ENCODE measurements around the gene DNAI4. TPM values are rescaled to one million over a fixed set of nuclear protein-coding genes. Genes with fewer than 3 reads are reported as not detected.

The DNAI4 gene
- total and polyA plus RNA-seq, 2 of the 8 experiments (the other 6 are each of a cell fraction or from before 2014, with no cell fraction given): 0.32 to 2.1 TPM

- no peak for TF ChIP-seq CBX8 (IDR thresholded peaks at IDR 0.05; ENCODE audit: borderline replicate concordance, low read depth, low read length)
- TF ChIP-seq SRF (IDR thresholded peaks at IDR 0.05; ENCODE audit: low read depth, low read length): no peak
- no peak for TF ChIP-seq JUND (IDR thresholded peaks at IDR 0.05; ENCODE audit: low read length)
- no peak for TF ChIP-seq CREB1 (IDR thresholded peaks at IDR 0.05)
These were observed 71.3 kb downstream of the DNAI4 start (continued) for GRCh38 chr1:66853379-66853778.

Measured in H1 (cell line).